Erythroblast (primary cell): Measurements from ENCODE around the gene RGS17.

Experiments used
- GATA1 ChIP-seq: IDR thresholded peaks from 2 replicates; pipeline ENCODE4 v1.6.1; 2011; ENCODE audit warnings: low read depth, mild to moderate bottlenecking, control low read depth, low read length, moderate library complexity
- POLR2A ChIP-seq: IDR thresholded peaks from 2 replicates; pipeline ENCODE4 v1.6.1; 2011; ENCODE audit warnings: mild to moderate bottlenecking, low read length

DNA sequence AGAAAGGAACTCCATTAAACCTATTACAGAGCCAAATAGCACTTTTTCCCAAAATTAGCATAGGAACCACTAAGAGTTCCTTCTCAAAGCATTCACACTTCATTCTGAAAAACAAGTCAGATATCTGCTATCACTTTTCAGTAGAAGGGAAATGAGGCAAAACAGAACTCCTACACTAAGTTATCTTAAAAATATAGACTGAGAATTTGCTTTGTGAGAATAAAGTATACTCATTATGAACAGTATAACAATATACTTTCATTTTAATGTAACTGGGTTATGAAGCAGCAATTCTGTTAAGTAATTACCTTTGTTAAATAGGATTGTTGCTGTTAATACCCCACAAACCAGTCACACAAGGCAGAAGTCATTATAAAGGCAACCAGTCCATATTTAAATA lies 137.2 kb downstream of the RGS17 start:
- no peak for TF ChIP-seq POLR2A
- no peak for TF ChIP-seq GATA1
